Trophoblast cell (in vitro differentiated cells and primary cell): ENCODE results near the gene SLC10A7.

Source experiments
- DNase-seq, 2 donors: peaks; one replicate each; pipeline ENCODE4 v3.0.0-alpha.2; 2016
- H2AFZ ChIP-seq: 2 replicates; pipeline ENCODE4 v1.6.1; 2013; ENCODE audit warnings: low read length, moderate library complexity, mild to moderate bottlenecking; ENCODE audit not compliant: insufficient read depth, poor library complexity
- H2AK5ac ChIP-seq: 2 replicates; pipeline ENCODE4 v1.6.1; 2013; ENCODE audit warnings: mild to moderate bottlenecking, low read length
- H2BK120ac ChIP-seq: 2 replicates; pipeline ENCODE4 v1.6.1; 2013; ENCODE audit warnings: low read length, mild to moderate bottlenecking, moderate library complexity; ENCODE audit not compliant: insufficient read depth, poor library complexity
- H2BK12ac ChIP-seq: 2 replicates; pipeline ENCODE4 v1.6.1; 2013; ENCODE audit warnings: mild to moderate bottlenecking, low read length, moderate library complexity
- H2BK5ac ChIP-seq: 2 replicates; pipeline ENCODE4 v1.6.1; 2013; ENCODE audit warnings: low read length, low read depth, moderate library complexity, mild to moderate bottlenecking; ENCODE audit not compliant: poor library complexity
- H3K14ac ChIP-seq: 2 replicates; pipeline ENCODE4 v1.6.1; 2013; ENCODE audit warnings: mild to moderate bottlenecking, low read length
- H3K18ac ChIP-seq: 2 replicates; pipeline ENCODE4 v1.6.1; 2013; ENCODE audit warnings: mild to moderate bottlenecking, low read length
- H3K23ac ChIP-seq: 2 replicates; pipeline ENCODE4 v1.6.1; 2013; ENCODE audit warnings: low read length
- H3K27ac ChIP-seq: 2 replicates; pipeline ENCODE4 v1.5.1; 2013; ENCODE audit warnings: low read depth, mild to moderate bottlenecking, inconsistent platforms, low read length, moderate library complexity
- H3K27me3 ChIP-seq: 2 replicates; pipeline ENCODE4 v1.6.1; 2013; ENCODE audit warnings: inconsistent platforms, mild to moderate bottlenecking, low read length, moderate library complexity; ENCODE audit not compliant: insufficient read depth
- H3K36me3 ChIP-seq, 2 experiments: 1 replicate in 1 of 2; 2 replicates in 1 of 2; pipeline ENCODE4 v1.6.1; 2013; ENCODE audit warnings: low read length in 2 of 2, mild to moderate bottlenecking in 2 of 2, moderate library complexity in 1 of 2; ENCODE audit not compliant: insufficient read depth in 2 of 2, control insufficient read depth in 1 of 2
- H3K4ac ChIP-seq: 2 replicates; pipeline ENCODE4 v1.6.1; 2013; ENCODE audit warnings: low read depth, mild to moderate bottlenecking, low read length, moderate library complexity
- H3K4me1 ChIP-seq, 2 experiments: 1 replicate in 1 of 2; 2 replicates in 1 of 2; pipeline ENCODE4 v1.6.1; 2013; ENCODE audit warnings: low read length in 2 of 2, mild to moderate bottlenecking in 2 of 2, moderate library complexity in 1 of 2; ENCODE audit not compliant: insufficient read depth in 2 of 2, control insufficient read depth in 1 of 2
- H3K4me2 ChIP-seq: 2 replicates; pipeline ENCODE4 v1.6.1; 2013; ENCODE audit warnings: inconsistent platforms, mild to moderate bottlenecking, low read length, moderate library complexity
- H3K4me3 ChIP-seq: 2 replicates; pipeline ENCODE4 v1.5.1; 2013; ENCODE audit warnings: mild to moderate bottlenecking, low read depth, low read length, inconsistent platforms
- H3K79me1 ChIP-seq: one replicate; pipeline ENCODE4 v1.6.1; 2013; ENCODE audit warnings: low read length
- H3K79me2 ChIP-seq: 2 replicates; pipeline ENCODE4 v1.6.1; 2013; ENCODE audit warnings: low read length, mild to moderate bottlenecking; ENCODE audit not compliant: control insufficient read depth, insufficient read depth, poor library complexity
- H3K9ac ChIP-seq: 2 replicates; pipeline ENCODE4 v1.6.1; 2013; ENCODE audit warnings: mild to moderate bottlenecking, low read length
- H3K9me3 ChIP-seq: 2 replicates; pipeline ENCODE4 v1.6.1; 2013; ENCODE audit warnings: low read depth, mild to moderate bottlenecking, control low read depth, inconsistent platforms, low read length; ENCODE audit not compliant: insufficient read depth
- H4K12ac ChIP-seq: 2 replicates; pipeline ENCODE4 v1.6.1; 2013; ENCODE audit warnings: low read depth, mild to moderate bottlenecking, low read length, moderate library complexity
- H4K8ac ChIP-seq: 2 replicates; pipeline ENCODE4 v1.6.1; 2013; ENCODE audit warnings: low read depth, mild to moderate bottlenecking, low read length, moderate library complexity
- H4K91ac ChIP-seq: one replicate; pipeline ENCODE4 v1.6.1; 2013; ENCODE audit warnings: low read depth, mild to moderate bottlenecking, low read length, moderate library complexity
- WGBS: extraction: QIAGEN DNeasy Blood & Tissue Kit; methylation state at CpG from one replicate; pipeline ENCODE4 v1.1.7; 2013; ENCODE audit warnings: missing lambda C conversion rate; ENCODE audit not compliant: insufficient read length, insufficient coverage; ENCODE audit errors: extremely low coverage; 5-methylcytosine and 5-hydroxymethylcytosine counted together

Gene SLC10A7

GRCh38 chr4:146274774-146275173 lies 247.0 kb downstream of the SLC10A7 start:
- Histone ChIP-seq H3K23ac (no peak overlapping the region), H3K18ac (no peak overlapping the region), H3K4me1 (no peaks in the 10 kb centered on the region), H3K9ac (no peak overlapping the region), H2BK120ac (no peak overlapping the region), H3K4me3 (no peak overlapping the region), H4K8ac (no peak overlapping the region), H3K27me3 (no peaks in the 10 kb centered on the region), H3K36me3 (no peaks in the 10 kb centered on the region), H2BK12ac (no peak overlapping the region), H3K14ac (no peak overlapping the region), H3K9me3 (no peaks in the 10 kb centered on the region), H2BK5ac (no peak overlapping the region), H2AK5ac (no peak overlapping the region), H3K27ac (no peak overlapping the region), H4K91ac (no peak overlapping the region), H2AFZ (no peak overlapping the region), H4K12ac (no peak overlapping the region), H3K79me1 (no peaks in the 10 kb centered on the region), H3K4ac (no peak overlapping the region), H3K79me2 (no peaks in the 10 kb centered on the region), H3K4me2 (no peak overlapping the region)
- DNase-seq = no peak
- no CpG with 5 or more reads among the region's 1 CpG for WGBS

DNA sequence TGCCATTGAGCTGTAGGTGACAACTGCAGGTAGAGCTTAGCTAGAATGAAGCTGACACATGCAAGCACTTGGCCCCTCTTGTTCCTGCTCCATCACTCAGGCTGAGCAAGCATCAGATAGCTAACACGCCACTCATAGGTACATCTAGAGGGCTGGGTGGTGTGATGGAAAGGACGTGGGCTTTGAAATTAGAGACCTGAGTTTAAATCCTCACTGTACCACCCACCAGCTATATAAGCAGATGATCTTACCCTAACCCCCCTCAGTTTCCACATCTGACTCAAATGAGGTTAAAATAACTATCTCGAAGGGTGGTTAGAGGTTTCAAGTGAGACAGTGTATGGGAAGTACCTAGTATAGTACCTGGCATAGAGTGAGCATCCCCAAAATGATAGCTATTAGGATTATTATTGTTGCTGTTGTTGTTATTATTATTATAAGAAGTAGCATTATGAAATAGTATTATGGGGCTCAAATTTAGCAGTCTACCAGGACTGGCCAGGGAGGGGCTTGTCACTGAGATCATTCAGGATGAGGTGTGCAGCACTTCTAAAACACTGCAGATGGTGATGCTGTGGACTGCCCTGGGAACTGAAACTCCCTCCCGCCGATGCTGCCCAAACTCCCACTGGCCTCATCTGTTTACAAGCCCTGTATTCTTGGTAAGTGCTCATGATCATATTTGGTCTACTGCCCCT lies 248.4 kb downstream of the SLC10A7 start:
- Histone ChIP-seq H2BK5ac (no peak overlapping the region), H4K12ac (peak overlapping the region; percentile 72), H2AFZ (no peak overlapping the region), H3K18ac (no peak overlapping the region), H3K4me2 (no peak overlapping the region), H3K79me2 (no peaks in the 10 kb centered on the region), H3K27ac (no peak overlapping the region), H3K14ac (no peak overlapping the region), H4K91ac (no peak overlapping the region), H3K36me3 (no peaks in the 10 kb centered on the region), H3K9ac (no peak overlapping the region), H3K27me3 (no peaks in the 10 kb centered on the region), H3K23ac (no peak overlapping the region), H2AK5ac (no peak overlapping the region), H3K79me1 (no peaks in the 10 kb centered on the region), H2BK12ac (no peak overlapping the region), H3K9me3 (no peaks in the 10 kb centered on the region), H3K4me3 (no peak overlapping the region), H3K4ac (no peak overlapping the region), H3K4me1 (no peaks in the 10 kb centered on the region), H4K8ac (no peak overlapping the region), H2BK120ac (no peak overlapping the region)
- WGBS = no CpG with 5 or more reads among the region's 5 CpGs
- no peak for DNase-seq

- Histone ChIP-seq H3K18ac (no peak overlapping the region), H3K4me1 (peaks cover 0 to 2% of the 10 kb centered on the region in 2 experiments), H4K8ac (no peak overlapping the region), H2BK12ac (no peak overlapping the region), H4K91ac (no peak overlapping the region), H2AK5ac (no peak overlapping the region), H3K9me3 (no peaks in the 10 kb centered on the region), H3K4me3 (no peak overlapping the region), H4K12ac (no peak overlapping the region), H3K4me2 (no peak overlapping the region), H3K14ac (no peak overlapping the region), H2AFZ (no peak overlapping the region), H3K9ac (no peak overlapping the region), H2BK120ac (no peak overlapping the region), H3K36me3 (no peaks in the 10 kb centered on the region), H2BK5ac (no peak overlapping the region), H3K27ac (no peak overlapping the region), H3K4ac (no peak overlapping the region), H3K79me1 (no peaks in the 10 kb centered on the region), H3K27me3 (no peaks in the 10 kb centered on the region), H3K79me2 (no peaks in the 10 kb centered on the region), H3K23ac (no peak overlapping the region)
- WGBS = no CpG with 5 or more reads among the region's 3 CpGs
- no peak for DNase-seq
These were observed 250.3 kb downstream of the SLC10A7 start for GRCh38 chr4:146271466-146271865.

DNA sequence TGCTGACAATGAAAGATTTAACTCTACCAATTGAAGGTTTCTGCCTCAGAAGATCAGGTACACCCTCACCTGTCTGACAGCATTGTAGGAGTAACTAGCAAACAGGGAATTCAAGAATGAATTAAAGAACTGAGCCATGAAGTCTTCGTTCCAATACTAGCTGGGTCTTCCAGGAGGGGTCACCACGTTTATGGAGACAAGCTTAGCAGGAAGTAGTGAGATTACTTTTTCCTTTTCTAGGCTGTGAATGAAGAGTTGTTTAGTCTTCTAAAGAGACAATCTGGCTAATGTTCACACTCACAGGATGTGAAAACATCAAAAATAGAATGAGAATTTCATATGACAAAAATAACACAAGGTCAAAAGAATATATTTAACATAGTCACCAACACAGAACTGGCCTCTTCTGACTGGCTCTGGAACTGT lies 252.5 kb downstream of the SLC10A7 start:
- no peak overlapping the region for H3K27ac ChIP-seq
- no peak overlapping the region for H3K4me2 ChIP-seq
- H3K36me3 ChIP-seq = no peaks in the 10 kb centered on the region
- H3K27me3 ChIP-seq = no peaks in the 10 kb centered on the region
- no peaks in the 10 kb centered on the region for H3K79me2 ChIP-seq
- H3K4me1 ChIP-seq = peaks cover 0 to 2% of the 10 kb centered on the region in 2 experiments
- H3K18ac ChIP-seq = no peak overlapping the region
- no peak overlapping the region for H3K14ac ChIP-seq
- no peak overlapping the region for H4K12ac ChIP-seq
- H3K79me1 ChIP-seq = no peaks in the 10 kb centered on the region
- H2BK5ac ChIP-seq = no peak overlapping the region
- H3K9ac ChIP-seq = no peak overlapping the region
- H2AFZ ChIP-seq = no peak overlapping the region
- DNase-seq = no peak
- no peak overlapping the region for H3K23ac ChIP-seq
- H2AK5ac ChIP-seq = no peak overlapping the region
- H4K91ac ChIP-seq = no peak overlapping the region
- no peak overlapping the region for H2BK12ac ChIP-seq
- no peak overlapping the region for H3K4me3 ChIP-seq
- no peak overlapping the region for H3K4ac ChIP-seq
- no peak overlapping the region for H2BK120ac ChIP-seq
- WGBS = no CpG with 5 or more reads among the region's 2 CpGs
- no peak overlapping the region for H4K8ac ChIP-seq
- H3K9me3 ChIP-seq = no peaks in the 10 kb centered on the region
